Right lobe of liver (tissue), 4 donors: ENCODE data around the gene ARID3A.

Source experiments
- CTCF ChIP-seq, 4 donors: fragments of 200-600 bp in 3 of 4; fragments of 450-650 bp in 1 of 4; IDR thresholded peaks; one replicate each; pipeline versions ENCODE4 v1.5.1 to v1.8.0; 2016 to 2022; ENCODE audit warnings: antibody characterized with exemption in 4 of 4, mild to moderate bottlenecking in 2 of 4
- POLR2A ChIP-seq: fragments of 450-650 bp; IDR thresholded peaks from one replicate; pipeline ENCODE4 v1.6.1; 2017; ENCODE audit warnings: antibody characterized with exemption, mild to moderate bottlenecking
- donor health status: DM: no; HTN: no; CAD: no.
- donor health status: DM: no; HTN: no; CAD: no.
- donor health status: DM: no; HTN: yes; CAD: no.

GRCh38 chr19:920051-920864 lies 5.6 kb upstream of the ARID3A start:
- TF ChIP-seq CTCF (IDR thresholded peaks at IDR 0.05) (no peak), POLR2A (no peak)
